ENCODE data around the gene ARHGEF39. TPM values are rescaled to one million over a fixed set of nuclear protein-coding genes. Genes with fewer than 3 reads are reported as not detected.

The ARHGEF39 gene
- total and polyA plus RNA-seq, 7 donors: 0.60 to 9.0 (median 1.6) TPM

DNA sequence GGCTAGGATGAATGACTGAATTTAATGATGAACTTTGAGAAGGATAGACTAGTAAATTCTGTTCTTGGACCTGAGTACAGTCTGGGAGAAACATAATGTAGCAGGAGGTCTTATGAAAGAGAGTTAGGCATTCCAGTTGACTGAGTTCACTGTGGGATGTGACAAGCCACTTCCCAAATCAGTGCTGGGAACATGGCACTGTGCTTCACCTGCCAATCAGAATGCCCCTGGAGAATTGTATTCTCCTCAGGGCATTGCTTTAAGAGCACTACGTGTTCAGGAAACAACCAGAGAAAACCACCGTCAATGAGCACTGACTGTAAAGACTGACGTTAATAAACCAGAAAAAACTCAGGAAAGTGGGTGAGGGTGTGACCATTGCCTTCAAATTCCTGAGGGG lies 5.7 kb downstream of the ARHGEF39 start:
- WGBS, 2 donors: 50 to 67% methylated on average over 3 of the region's 3 CpGs
- H3K9me3 ChIP-seq: no peaks in the 10 kb centered on the region
- TF ChIP-seq POLR2AphosphoS5 (IDR thresholded peaks at IDR 0.05): peak; percentile 70 to 83 (median 76)
- TF ChIP-seq, protein P1, sequence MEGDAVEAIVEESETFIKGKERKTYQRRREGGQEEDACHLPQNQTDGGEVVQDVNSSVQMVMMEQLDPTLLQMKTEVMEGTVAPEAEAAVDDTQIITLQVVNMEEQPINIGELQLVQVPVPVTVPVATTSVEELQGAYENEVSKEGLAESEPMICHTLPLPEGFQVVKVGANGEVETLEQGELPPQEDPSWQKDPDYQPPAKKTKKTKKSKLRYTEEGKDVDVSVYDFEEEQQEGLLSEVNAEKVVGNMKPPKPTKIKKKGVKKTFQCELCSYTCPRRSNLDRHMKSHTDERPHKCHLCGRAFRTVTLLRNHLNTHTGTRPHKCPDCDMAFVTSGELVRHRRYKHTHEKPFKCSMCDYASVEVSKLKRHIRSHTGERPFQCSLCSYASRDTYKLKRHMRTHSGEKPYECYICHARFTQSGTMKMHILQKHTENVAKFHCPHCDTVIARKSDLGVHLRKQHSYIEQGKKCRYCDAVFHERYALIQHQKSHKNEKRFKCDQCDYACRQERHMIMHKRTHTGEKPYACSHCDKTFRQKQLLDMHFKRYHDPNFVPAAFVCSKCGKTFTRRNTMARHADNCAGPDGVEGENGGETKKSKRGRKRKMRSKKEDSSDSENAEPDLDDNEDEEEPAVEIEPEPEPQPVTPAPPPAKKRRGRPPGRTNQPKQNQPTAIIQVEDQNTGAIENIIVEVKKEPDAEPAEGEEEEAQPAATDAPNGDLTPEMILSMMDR (IDR thresholded peaks at IDR 0.05): no peak
- peak in 1 of 2 donors; percentile 40 for TF ChIP-seq POLR2A (IDR thresholded peaks at IDR 0.05)
- TF ChIP-seq EP300 (IDR thresholded peaks at IDR 0.05): peak; percentile 41 to 92 (median 78)
- intact Hi-C loops (cut with DNase I): loop anchor here (1.0 to 10.0 kb wide), 2 partner anchors 31 to 665 kb away; no protein-coding TSS in a partner anchor
- no peaks in the 10 kb centered on the region for H3K27me3 ChIP-seq
- H3K4me3 ChIP-seq: peak overlapping the region; percentile 70 to 92 (median 76)
- H3K27ac ChIP-seq: peak overlapping the region; percentile 97 to 98 (median 98)
- DNase-seq: peak; percentile 82
- peaks cover 0 to 63% (median 56%) of the 10 kb centered on the region in 4 donors for H3K4me1 ChIP-seq
- H3K36me3 ChIP-seq: peaks cover 0 to 13% (median 10%) of the 10 kb centered on the region in 4 donors

DNA sequence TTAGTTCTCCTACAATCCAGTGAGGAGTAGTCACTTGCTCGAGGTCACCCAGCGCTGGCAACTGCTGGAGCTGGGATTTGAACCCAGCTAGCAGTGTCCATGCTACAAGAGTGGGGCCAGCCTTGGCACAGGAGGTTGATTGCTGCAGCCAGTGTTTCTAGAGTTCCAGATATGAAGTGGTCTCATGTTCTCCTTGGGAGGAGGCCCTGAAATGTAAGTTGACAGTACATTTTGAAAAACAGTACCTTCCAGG lies 6.1 kb downstream of the ARHGEF39 start:
- Histone ChIP-seq H3K4me1 (peaks cover 0 to 59% (median 53%) of the 10 kb centered on the region in 4 donors), H3K9me3 (no peaks in the 10 kb centered on the region), H3K36me3 (peaks cover 0 to 13% (median 10%) of the 10 kb centered on the region in 4 donors), H3K4me3 (peak overlapping the region; percentile 70 to 92 (median 76)), H3K27me3 (no peaks in the 10 kb centered on the region), H3K27ac (peak overlapping the region; percentile 97 to 98 (median 98))
- intact Hi-C loops (cut with DNase I): loop anchor here (1.0 to 10.0 kb wide), 3 partner anchors 31 to 664 kb away; no protein-coding TSS in a partner anchor
- 2 to 3% methylated on average over 2 of the region's 2 CpGs for WGBS, 2 donors
- DNase-seq: peak; percentile 84
- TF ChIP-seq EP300 (IDR thresholded peaks at IDR 0.05) (no peak), POLR2AphosphoS5 (IDR thresholded peaks at IDR 0.05) (no peak)
- TF ChIP-seq, protein P1 (IDR thresholded peaks at IDR 0.05): no peak

- Histone ChIP-seq H3K4me1 (peaks cover 0 to 59% (median 50%) of the 10 kb centered on the region in 4 donors), H3K27me3 (no peaks in the 10 kb centered on the region), H3K27ac (peak within 1 kb of the TSS; percentile 97 to 98 (median 98)), H3K9me3 (no peaks in the 10 kb centered on the region), H3K4me3 (peak within 1 kb of the TSS; percentile 70 to 92 (median 76)), H3K36me3 (peaks cover 0 to 13% (median 10%) of the 10 kb centered on the region in 4 donors)
- intact Hi-C loops (cut with DNase I): loop anchor here (1.0 to 10.0 kb wide), 2 partner anchors 72 to 664 kb away; no protein-coding TSS in a partner anchor
- TF ChIP-seq POLR2A (IDR thresholded peaks at IDR 0.05) (peak; percentile 87 to 88), EP300 (IDR thresholded peaks at IDR 0.05) (no peak), POLR2AphosphoS5 (IDR thresholded peaks at IDR 0.05) (peak; percentile 91 to 96 (median 94))
- TF ChIP-seq, protein P1 (IDR thresholded peaks at IDR 0.05): peak in 3 of 4 experiments; percentile 43 to 59 (median 49)
- peak; percentile 93 for DNase-seq
- WGBS, 2 donors: 0% methylated on average over 67 of the region's 67 CpGs
Measured at GRCh38 chr9:35658137-35658967, 6.6 kb downstream of the ARHGEF39 start, which contains the start of gene CCDC107. Gene CCDC107, plus strand, starts transcription at chr9:35658292. Its CDS starts 88 bp downstream, at chr9:35658380.

DNA sequence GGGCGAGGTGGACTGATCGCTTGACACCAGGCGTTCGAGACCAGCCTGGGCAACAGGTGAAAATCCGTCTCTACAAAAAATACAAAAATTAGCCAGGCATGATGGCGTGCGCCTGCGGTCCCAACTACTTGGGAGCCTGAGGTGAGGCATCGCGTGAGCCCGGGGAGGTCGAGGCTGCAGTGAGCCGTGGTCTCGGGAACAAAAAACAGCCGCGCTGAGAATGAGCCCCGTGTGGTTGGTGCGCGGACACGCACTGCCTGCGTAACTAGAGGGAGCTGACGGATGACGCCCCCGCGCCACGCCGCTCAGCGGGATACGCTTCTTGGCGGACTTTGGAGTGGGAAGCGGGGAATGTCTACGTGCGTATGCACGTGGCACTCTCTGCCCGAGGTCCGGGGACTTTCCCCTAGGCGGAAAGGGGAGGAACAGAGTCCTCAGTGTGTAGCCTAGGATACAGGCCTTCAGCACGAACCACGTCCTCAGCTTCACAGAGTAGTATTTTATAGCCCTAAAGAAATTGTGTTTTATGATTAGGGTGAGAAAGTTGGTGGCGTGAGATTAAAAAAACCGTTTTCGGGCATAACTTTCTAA lies 7.4 kb downstream of the ARHGEF39 start, which contains the start of gene RMRP:
RMRP (minus strand) TSS at position 474 of the 591 bp plus-strand sequence.
- TF ChIP-seq EP300 (IDR thresholded peaks at IDR 0.05) (peak; percentile 70 to 99 (median 94)), POLR2A (IDR thresholded peaks at IDR 0.05) (peak; percentile 85 to 87), POLR2AphosphoS5 (IDR thresholded peaks at IDR 0.05) (peak; percentile 91 to 97 (median 96))
- TF ChIP-seq, protein P1 (IDR thresholded peaks at IDR 0.05): peak; percentile 42 to 62 (median 62)
- H3K9me3 ChIP-seq: no peaks in the 10 kb centered on the region
- H3K4me3 ChIP-seq: peak within 1 kb of the TSS; percentile 70 to 92 (median 76)
- H3K27ac ChIP-seq: peak within 1 kb of the TSS; percentile 97 to 98 (median 98)
- H3K4me1 ChIP-seq: peaks cover 0 to 52% (median 47%) of the 10 kb centered on the region in 4 donors
- peak; percentile 100 for DNase-seq
- H3K36me3 ChIP-seq: peaks cover 0 to 13% (median 10%) of the 10 kb centered on the region in 4 donors
- intact Hi-C loops (cut with DNase I): loop anchor here (1.0 to 10.0 kb wide), 3 partner anchors 73 to 663 kb away; partner anchors contain the start of gene HINT2
- H3K27me3 ChIP-seq: no peaks in the 10 kb centered on the region
- 1% methylated on average over 42 of the region's 42 CpGs for WGBS, 2 donors

All from sigmoid colon (tissue), 7 donors.